Peyer's patch (tissue), 4 donors: ENCODE results near the gene TSPAN9.

Experiments
- CTCF ChIP-seq, 6 experiments: fragments of 450-650 bp in 4 of 6; fragments of 200-600 bp in 2 of 6; sonication (generic) in 1 of 6; IDR thresholded peaks; one replicate each; pipeline ENCODE4 v1.5.1; 2017 to 2019; ENCODE audit warnings: antibody characterized with exemption in 6 of 6, mild to moderate bottlenecking in 3 of 6, moderate library complexity in 1 of 6
- POLR2A ChIP-seq, 2 donors: fragments of 450-650 bp; IDR thresholded peaks; one replicate each; pipeline ENCODE4 v1.5.1; 2017; ENCODE audit warnings: antibody characterized with exemption in 2 of 2, mild to moderate bottlenecking in 2 of 2, moderate library complexity in 2 of 2

- TF ChIP-seq CTCF (IDR thresholded peaks at IDR 0.05) (no peak), POLR2A (IDR thresholded peaks at IDR 0.05) (no peak)
Measured at GRCh38 chr12:3271146-3271545, 194.0 kb downstream of the TSPAN9 start.
